ENCODE data around the gene ZNF440.
"Not testable (repeated sequence)": the region's sequence is repeated elsewhere in the genome, so short reads cannot be mapped to it uniquely, and the experiment has no call there.

The ZNF440 gene

GRCh38 chr19:11814029-11814699 lies at the start of gene ZNF440:
ZNF440 (plus strand) TSS chr19:11814273; CDS start chr19:11814448, 175 bp downstream.
- peak; percentile 79 for DNase-seq

- peak; percentile 91 for DNase-seq
Observed at GRCh38 chr19:11766597-11767591, 47.2 kb upstream of the ZNF440 start, which contains the start of gene ZNF441. ZNF441 (plus strand) TSS chr19:11767000; CDS start chr19:11767194, 194 bp downstream.

GRCh38 chr19:11767633-11768133 lies 46.4 kb upstream of the ZNF440 start:
- peak; percentile 4 for DNase-seq

- no peak for DNase-seq
Observed at GRCh38 chr19:11769995-11770394, 44.1 kb upstream of the ZNF440 start.

- DNase-seq: not testable (repeated sequence)
Observed at GRCh38 chr19:11771520-11771919, 42.6 kb upstream of the ZNF440 start.

GRCh38 chr19:11776669-11777068 lies 37.4 kb upstream of the ZNF440 start:
- DNase-seq: not testable (repeated sequence)

GRCh38 chr19:11780431-11781020 lies 33.5 kb upstream of the ZNF440 start:
- no peak for DNase-seq

GRCh38 chr19:11781295-11782057 lies 32.6 kb upstream of the ZNF440 start:
- DNase-seq: no peak

- no peak for DNase-seq
Observed at GRCh38 chr19:11783767-11784166, 30.3 kb upstream of the ZNF440 start.

- no peak for DNase-seq
Observed at GRCh38 chr19:11784356-11784755, 29.7 kb upstream of the ZNF440 start.

GRCh38 chr19:11787536-11787935 lies 26.5 kb upstream of the ZNF440 start:
- no peak for DNase-seq

- DNase-seq: no peak
Observed at GRCh38 chr19:11792942-11793341, 21.1 kb upstream of the ZNF440 start.

GRCh38 chr19:11797491-11797890 lies 16.6 kb upstream of the ZNF440 start:
- DNase-seq: peak; percentile 70

- peak; percentile 83 for DNase-seq
Observed at GRCh38 chr19:11798391-11799330, 15.4 kb upstream of the ZNF440 start, which contains the start of gene ZNF491. ZNF491 (plus strand) TSS chr19:11798523; CDS start chr19:11805954, 7,431 bp downstream.

- no peak for DNase-seq
Observed at GRCh38 chr19:11806354-11807098, 7.5 kb upstream of the ZNF440 start.

GRCh38 chr19:11807099-11807380 lies 7.0 kb upstream of the ZNF440 start:
- DNase-seq: no peak

GRCh38 chr19:11813703-11814028 lies 407 bp upstream of the ZNF440 start:
- no peak for DNase-seq

- no peak for DNase-seq
Observed at GRCh38 chr19:11814700-11815035, 595 bp downstream of the ZNF440 start.

- DNase-seq: no peak
Observed at GRCh38 chr19:11821474-11822109, 7.5 kb downstream of the ZNF440 start.

Measured in activated CD4-positive, alpha-beta T cell treated with anti-CD3 and anti-CD28 coated beads, Interleukin-2, amount 50 U/mL, for 1 hour (primary cell).